ENCODE measurements around the gene ZDHHC14.

ZDHHC14 gene

DNA sequence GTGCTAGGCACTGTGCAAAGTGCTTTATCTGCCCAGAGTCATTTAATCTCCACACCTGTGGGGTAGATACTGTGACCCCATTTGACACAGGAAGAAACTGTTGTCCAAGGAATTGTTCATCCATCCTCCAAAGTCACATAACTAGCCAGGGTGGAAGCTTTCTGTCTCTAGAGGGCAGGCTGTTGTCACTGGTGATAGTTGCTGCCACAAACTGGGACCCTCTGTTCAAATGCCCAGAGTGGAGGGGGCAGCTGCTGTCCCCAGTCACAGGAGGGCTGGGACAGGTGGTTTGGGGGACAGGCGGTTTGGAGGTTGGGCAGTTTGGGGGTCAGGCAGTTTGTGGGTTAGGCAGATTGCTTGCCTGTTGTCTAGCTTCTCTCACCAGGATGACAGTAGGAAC, 41.6 kb upstream of the ZDHHC14 start:
- TF ChIP-seq, protein P1, sequence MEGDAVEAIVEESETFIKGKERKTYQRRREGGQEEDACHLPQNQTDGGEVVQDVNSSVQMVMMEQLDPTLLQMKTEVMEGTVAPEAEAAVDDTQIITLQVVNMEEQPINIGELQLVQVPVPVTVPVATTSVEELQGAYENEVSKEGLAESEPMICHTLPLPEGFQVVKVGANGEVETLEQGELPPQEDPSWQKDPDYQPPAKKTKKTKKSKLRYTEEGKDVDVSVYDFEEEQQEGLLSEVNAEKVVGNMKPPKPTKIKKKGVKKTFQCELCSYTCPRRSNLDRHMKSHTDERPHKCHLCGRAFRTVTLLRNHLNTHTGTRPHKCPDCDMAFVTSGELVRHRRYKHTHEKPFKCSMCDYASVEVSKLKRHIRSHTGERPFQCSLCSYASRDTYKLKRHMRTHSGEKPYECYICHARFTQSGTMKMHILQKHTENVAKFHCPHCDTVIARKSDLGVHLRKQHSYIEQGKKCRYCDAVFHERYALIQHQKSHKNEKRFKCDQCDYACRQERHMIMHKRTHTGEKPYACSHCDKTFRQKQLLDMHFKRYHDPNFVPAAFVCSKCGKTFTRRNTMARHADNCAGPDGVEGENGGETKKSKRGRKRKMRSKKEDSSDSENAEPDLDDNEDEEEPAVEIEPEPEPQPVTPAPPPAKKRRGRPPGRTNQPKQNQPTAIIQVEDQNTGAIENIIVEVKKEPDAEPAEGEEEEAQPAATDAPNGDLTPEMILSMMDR (IDR thresholded peaks at IDR 0.05; ENCODE audit: low read depth, low read length): peak; percentile 6
- in situ Hi-C loops (cut with HindIII; ENCODE audit: low sequenced_read_pairs): no loop called here
- DNase-seq (ENCODE audit: low read depth, low spot score): no peak
- H3K4me3 ChIP-seq (ENCODE audit: low read depth, low read length): no peak overlapping the region

DNA sequence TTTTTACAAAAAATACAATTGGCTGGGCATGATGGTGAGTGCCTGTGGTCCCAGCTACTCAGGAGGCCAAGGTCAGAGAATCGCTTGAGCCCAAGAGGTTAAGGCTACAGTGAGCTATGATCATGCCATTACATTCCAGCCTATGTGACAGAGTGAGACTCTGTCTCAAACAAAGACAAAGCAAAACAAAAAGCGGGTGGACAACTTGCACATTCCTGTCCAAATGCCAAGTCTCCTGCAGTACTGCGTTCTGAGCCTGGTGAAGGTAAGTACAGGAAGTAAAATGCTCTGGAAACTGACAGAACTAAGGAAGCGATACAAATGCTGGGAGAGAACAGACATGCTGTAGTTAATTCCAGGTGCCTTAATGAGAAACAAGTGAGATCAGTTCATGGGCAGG, 37.3 kb upstream of the ZDHHC14 start:
- in situ Hi-C loops (cut with HindIII; ENCODE audit: low sequenced_read_pairs): no loop called here
- no peak overlapping the region for H3K4me3 ChIP-seq (ENCODE audit: low read depth, low read length)
- no peak for DNase-seq (ENCODE audit: low read depth, low spot score)
- TF ChIP-seq, protein P1 (IDR thresholded peaks at IDR 0.05; ENCODE audit: low read depth, low read length): no peak

DNA sequence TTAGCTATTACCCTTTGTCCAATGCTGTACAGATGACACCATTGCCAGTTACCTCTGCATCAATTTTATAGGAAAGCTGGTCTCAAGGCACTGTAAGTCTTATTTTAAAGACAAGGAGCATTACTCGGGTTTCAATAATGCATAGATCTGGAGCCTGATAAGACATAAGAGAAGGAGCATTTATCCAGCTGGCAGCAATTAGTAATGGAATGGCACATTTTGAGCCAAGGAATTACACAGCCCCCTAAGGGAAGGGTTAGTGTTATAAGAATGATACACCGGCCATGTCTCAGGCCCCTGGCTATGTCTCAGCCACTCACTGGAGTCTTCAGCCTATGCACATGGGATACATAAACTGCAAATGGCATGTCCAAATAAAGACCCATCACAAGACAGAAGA, 34.6 kb upstream of the ZDHHC14 start:
- DNase-seq (ENCODE audit: low read depth, low spot score): no peak
- TF ChIP-seq, protein P1 (IDR thresholded peaks at IDR 0.05; ENCODE audit: low read depth, low read length): no peak

DNA sequence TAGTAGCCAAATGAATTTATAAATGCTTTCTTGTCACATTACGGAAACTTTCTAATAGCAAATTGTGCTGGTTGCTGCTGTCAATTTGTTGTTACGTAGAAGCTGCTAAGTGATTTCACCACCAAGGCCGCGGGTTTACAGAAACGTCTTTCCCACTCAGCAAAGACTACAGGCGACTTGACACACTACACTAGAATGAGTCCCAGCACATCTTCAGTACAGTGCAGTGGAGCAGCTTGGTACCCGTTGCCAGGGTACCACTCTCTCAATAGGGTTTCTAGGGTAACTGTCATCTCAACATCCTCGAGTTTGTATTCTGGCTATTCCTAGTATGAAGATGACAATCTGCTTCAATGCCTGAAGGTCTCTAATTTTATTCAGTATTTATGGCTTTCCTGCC, 22.7 kb upstream of the ZDHHC14 start:
- DNase-seq (ENCODE audit: low read depth, low spot score): no peak
- in situ Hi-C loops (cut with HindIII; ENCODE audit: low sequenced_read_pairs): no loop called here
- no peak overlapping the region for H3K4me3 ChIP-seq (ENCODE audit: low read depth, low read length)
- TF ChIP-seq, protein P1 (IDR thresholded peaks at IDR 0.05; ENCODE audit: low read depth, low read length): no peak

More for the DNA sequence above, 34.6 kb upstream of the ZDHHC14 start:
- in situ Hi-C loops (cut with HindIII; ENCODE audit: low sequenced_read_pairs): no loop called here
- no peak overlapping the region for H3K4me3 ChIP-seq (ENCODE audit: low read depth, low read length)

DNA sequence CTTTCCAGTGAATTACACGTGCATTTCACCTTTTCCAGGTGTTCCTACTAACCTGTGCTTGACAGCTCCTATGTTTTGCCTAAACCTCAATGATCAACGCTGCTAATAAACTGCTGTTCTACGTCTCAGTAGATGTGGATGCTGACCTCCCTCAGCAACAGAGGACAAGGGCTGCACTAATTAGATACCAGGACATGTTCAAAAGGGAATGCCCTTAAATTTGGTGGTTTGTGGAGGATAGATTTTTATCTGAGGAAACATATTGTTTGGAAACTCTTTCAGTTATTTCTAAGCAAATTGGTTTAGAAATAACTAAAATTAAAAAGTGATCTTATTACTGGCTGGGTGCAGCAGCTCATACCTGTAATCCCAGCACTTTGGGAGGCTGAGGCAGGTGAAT, 19.1 kb upstream of the ZDHHC14 start:
- TF ChIP-seq, protein P1 (IDR thresholded peaks at IDR 0.05; ENCODE audit: low read depth, low read length): no peak
- in situ Hi-C loops (cut with HindIII; ENCODE audit: low sequenced_read_pairs): no loop called here
- no peak overlapping the region for H3K4me3 ChIP-seq (ENCODE audit: low read depth, low read length)
- DNase-seq (ENCODE audit: low read depth, low spot score): no peak

DNA sequence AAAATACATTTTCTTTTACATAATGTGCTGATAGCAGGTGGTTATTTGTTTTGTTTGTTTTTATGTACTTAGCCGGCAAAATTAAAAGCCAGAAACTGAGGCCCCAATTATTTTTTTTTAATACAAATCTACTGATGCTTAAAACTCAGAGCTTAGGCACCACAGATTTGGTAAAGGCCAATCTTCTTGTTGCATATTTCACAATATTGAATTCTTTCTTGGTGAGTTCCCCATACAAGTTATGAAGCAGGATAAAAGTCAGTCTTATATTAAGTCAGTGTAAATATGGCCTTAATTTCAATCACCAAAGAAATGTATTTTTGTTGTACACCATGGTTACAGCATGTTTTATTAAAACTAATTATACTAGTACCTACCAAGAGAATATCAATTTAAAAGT, 16.3 kb upstream of the ZDHHC14 start:
- in situ Hi-C loops (cut with HindIII; ENCODE audit: low sequenced_read_pairs): no loop called here
- no peak for DNase-seq (ENCODE audit: low read depth, low spot score)
- TF ChIP-seq, protein P1 (IDR thresholded peaks at IDR 0.05; ENCODE audit: low read depth, low read length): no peak
- no peak overlapping the region for H3K4me3 ChIP-seq (ENCODE audit: low read depth, low read length)

DNA sequence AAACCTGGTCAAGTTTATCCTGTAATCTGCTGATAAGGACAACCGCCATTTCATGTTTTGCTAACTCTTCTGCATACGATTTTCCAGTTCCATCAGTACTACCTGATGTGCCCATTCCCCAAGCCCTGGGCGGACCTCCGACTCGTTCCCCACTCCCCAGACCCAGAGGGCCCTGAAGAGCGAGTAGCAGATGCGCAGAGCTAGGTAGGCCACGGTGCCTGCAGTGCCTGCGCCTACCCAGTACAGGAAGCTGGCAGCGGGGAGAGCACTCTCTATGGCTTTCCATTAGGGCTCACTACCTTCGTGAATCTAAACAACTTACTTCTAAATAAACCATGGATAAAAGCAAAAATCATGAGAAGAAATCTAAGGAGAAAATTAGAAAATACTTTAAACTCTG, 14.3 kb upstream of the ZDHHC14 start:
- TF ChIP-seq, protein P1 (IDR thresholded peaks at IDR 0.05; ENCODE audit: low read depth, low read length): no peak
- in situ Hi-C loops (cut with HindIII; ENCODE audit: low sequenced_read_pairs): no loop called here
- H3K4me3 ChIP-seq (ENCODE audit: low read depth, low read length): no peak overlapping the region
- no peak for DNase-seq (ENCODE audit: low read depth, low spot score)

All from astrocyte of the spinal cord (primary cell).